ENCODE data around the gene CDKN1B.

CDKN1B gene

GRCh38 chr12:12770262-12770661 lies 53.1 kb downstream of the CDKN1B start:
- DNase-seq: no peak
